ENCODE measurements around the gene LYRM2.
A peak's percentile ranks its signal among the peaks of the same experiment; 100 is the strongest.

Gene LYRM2

DNA sequence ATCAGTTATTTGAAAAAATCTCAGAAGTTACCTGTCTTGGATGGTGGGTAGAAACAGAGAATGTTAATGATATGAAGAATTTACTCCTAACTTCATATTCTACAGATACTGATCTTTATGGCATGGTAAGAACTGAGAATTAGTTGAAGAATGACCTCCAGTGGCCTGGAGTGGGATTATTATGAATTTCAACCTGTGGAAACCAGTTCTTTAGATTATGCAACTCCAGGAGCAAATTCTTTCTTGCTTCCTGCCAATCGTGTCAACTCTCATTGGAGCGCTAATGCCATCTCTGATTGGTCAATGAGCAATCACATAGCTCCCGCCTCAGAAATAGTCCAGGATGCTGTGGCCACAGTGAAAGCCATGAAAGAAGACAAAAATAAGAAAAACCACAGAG lies 40.6 kb downstream of the LYRM2 start:
- DNase-seq (ENCODE audit: low read depth) = no peak
- TF ChIP-seq, protein P1, sequence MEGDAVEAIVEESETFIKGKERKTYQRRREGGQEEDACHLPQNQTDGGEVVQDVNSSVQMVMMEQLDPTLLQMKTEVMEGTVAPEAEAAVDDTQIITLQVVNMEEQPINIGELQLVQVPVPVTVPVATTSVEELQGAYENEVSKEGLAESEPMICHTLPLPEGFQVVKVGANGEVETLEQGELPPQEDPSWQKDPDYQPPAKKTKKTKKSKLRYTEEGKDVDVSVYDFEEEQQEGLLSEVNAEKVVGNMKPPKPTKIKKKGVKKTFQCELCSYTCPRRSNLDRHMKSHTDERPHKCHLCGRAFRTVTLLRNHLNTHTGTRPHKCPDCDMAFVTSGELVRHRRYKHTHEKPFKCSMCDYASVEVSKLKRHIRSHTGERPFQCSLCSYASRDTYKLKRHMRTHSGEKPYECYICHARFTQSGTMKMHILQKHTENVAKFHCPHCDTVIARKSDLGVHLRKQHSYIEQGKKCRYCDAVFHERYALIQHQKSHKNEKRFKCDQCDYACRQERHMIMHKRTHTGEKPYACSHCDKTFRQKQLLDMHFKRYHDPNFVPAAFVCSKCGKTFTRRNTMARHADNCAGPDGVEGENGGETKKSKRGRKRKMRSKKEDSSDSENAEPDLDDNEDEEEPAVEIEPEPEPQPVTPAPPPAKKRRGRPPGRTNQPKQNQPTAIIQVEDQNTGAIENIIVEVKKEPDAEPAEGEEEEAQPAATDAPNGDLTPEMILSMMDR (IDR thresholded peaks at IDR 0.05; ENCODE audit: low read depth, low read length, missing control alignments) = no peak
- no peak overlapping the region for H3K4me3 ChIP-seq (ENCODE audit: low read depth, low read length)

DNA sequence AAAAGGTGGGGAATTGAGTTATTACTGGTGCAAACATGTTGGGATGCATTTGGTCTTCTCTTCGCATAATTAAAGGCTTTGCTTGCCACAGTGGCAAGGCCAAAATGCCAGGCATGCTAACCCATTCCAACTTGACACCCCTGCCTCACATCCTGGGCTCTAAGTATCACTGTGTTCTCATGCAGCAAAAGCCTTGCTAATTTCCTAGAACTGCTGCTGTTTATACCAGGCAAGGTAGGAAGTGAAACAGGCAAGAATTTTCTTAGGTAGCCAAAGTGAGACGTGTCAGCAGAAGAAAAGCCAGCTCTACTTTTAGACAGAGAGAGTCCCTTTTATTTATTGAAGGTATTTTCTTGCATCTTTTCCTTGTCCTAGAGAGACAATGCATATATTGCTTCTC lies 41.2 kb downstream of the LYRM2 start:
- H3K4me3 ChIP-seq (ENCODE audit: low read depth, low read length) = no peak overlapping the region
- TF ChIP-seq, protein P1 (IDR thresholded peaks at IDR 0.05; ENCODE audit: low read depth, low read length, missing control alignments) = no peak
- no peak for DNase-seq (ENCODE audit: low read depth)

DNA sequence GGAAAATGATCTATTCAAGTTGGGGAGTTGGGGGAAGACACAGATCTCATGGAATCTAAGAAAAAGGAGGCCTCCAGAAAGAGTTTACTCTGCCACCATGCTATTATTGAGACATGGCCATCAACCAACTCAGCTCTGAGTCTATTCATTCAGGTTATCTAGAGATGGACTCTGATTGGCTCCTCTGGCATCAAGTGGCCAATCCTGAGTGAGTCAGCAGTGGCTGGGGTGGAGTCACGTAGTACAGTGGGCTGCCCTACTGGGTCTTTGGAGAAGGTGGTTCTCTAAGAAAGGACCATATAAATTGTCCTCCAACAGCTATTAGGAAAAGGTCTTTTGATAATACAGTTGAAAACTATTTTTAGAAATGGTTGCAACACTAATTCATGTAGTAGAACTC lies 42.1 kb downstream of the LYRM2 start:
- TF ChIP-seq, protein P1 (IDR thresholded peaks at IDR 0.05; ENCODE audit: low read depth, low read length, missing control alignments) = no peak
- DNase-seq (ENCODE audit: low read depth) = no peak
- H3K4me3 ChIP-seq (ENCODE audit: low read depth, low read length) = no peak overlapping the region

DNA sequence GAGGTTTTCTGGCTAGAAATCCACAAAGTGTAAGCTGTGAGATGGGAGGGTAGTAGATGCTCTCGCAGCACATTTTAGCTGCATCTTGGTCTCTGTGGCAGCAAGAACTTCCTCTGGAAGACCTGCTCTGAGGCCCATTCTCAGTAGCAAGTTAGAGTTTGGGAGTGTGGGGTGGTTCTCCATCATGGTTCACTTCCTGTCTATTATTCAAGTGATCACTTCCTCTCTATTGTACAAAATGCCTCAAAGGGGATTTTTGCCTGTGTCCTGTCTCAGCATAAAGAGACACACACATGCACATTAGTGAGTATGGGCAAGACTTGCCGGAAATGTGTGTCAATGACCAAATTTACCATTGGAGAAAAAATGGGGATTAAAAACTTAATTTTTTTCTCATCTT lies 42.5 kb downstream of the LYRM2 start:
- DNase-seq (ENCODE audit: low read depth) = peak; percentile 59
- no peak overlapping the region for H3K4me3 ChIP-seq (ENCODE audit: low read depth, low read length)
- TF ChIP-seq, protein P1 (IDR thresholded peaks at IDR 0.05; ENCODE audit: low read depth, low read length, missing control alignments) = no peak

DNA sequence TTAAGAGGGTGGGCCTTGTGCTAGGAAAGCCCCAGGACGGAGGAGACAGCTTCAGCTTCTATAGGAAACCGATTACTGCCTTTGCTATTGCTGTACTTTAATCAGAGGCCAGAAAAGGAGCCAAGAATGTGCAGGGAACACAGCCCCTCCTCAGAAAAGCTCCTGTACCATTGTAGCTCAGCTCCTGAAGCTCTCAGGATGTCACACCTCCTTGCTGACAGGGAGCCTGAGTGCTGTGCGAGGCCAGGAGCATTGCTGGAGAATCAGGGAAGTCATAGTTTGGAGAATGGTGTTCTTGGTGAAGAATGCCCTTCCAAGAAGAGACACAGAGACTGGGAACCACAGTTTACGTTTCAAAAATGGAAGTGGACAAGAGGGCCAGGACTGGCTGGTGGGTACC lies 46.8 kb downstream of the LYRM2 start:
- no peak for DNase-seq (ENCODE audit: low read depth)
- TF ChIP-seq, protein P1 (IDR thresholded peaks at IDR 0.05; ENCODE audit: low read depth, low read length, missing control alignments) = no peak
- no peak overlapping the region for H3K4me3 ChIP-seq (ENCODE audit: low read depth, low read length)

DNA sequence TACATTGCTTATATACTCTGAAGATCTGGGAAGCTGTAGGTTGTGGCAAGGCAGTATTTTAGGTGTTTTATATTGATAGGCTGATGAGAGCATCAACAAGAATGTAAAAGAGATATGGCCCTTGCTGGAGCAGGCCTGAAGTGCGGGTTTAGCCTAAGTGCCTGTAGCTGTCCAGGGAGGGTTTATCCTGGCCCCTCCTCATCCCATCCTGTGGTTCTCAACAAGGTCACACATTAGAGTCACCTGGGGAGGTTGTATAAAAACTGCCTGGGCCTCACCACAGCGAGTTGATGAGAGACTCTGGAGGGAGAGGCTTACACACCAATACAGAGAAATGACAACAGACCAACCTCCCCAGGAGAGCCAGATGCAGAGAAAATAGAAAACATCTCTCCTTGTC lies 48.4 kb downstream of the LYRM2 start:
- TF ChIP-seq, protein P1 (IDR thresholded peaks at IDR 0.05; ENCODE audit: low read depth, low read length, missing control alignments) = no peak
- H3K4me3 ChIP-seq (ENCODE audit: low read depth, low read length) = no peak overlapping the region
- DNase-seq (ENCODE audit: low read depth) = no peak

DNA sequence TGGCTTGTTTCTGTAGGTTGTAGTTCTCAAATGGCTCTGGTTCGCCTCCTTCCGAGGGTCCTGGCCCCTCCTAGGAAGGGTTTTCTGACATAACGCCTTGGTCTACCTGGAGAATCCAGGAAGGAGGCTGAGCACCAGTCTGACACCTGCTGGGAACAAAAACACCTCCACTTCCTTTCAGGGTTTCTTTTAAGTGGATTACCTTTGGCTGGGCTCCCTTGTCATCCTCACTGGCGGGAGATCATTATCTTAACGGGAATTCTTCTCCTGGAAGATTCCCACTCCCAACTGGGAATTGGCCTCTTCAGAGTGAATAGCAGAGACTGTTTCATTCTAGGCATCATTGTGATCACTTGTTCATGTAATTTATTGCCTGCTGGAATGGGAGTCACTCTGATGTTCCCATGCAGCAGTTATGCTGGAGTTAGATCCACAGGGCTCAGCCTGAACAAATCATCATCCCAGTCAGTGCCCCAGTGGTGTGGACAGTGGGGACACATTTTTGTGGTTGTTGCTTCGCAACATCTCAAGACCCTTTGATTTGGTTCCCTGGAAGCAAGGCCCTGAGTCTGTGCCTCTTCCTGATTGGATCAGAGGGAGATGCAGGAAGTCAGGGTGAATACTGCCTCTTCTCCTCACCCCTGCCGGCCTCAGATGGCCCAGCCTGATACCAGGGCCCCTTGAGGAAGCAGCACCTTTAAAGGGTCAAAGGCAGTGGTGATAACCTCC lies 49.1 kb downstream of the LYRM2 start:
- TF ChIP-seq, protein P1 (IDR thresholded peaks at IDR 0.05; ENCODE audit: low read depth, low read length, missing control alignments) = no peak
- H3K4me3 ChIP-seq (ENCODE audit: low read depth, low read length) = no peak overlapping the region
- no peak for DNase-seq (ENCODE audit: low read depth)

All from GM12864 (cell line).